ENCODE data around the gene JDP2.

Gene JDP2

DNA sequence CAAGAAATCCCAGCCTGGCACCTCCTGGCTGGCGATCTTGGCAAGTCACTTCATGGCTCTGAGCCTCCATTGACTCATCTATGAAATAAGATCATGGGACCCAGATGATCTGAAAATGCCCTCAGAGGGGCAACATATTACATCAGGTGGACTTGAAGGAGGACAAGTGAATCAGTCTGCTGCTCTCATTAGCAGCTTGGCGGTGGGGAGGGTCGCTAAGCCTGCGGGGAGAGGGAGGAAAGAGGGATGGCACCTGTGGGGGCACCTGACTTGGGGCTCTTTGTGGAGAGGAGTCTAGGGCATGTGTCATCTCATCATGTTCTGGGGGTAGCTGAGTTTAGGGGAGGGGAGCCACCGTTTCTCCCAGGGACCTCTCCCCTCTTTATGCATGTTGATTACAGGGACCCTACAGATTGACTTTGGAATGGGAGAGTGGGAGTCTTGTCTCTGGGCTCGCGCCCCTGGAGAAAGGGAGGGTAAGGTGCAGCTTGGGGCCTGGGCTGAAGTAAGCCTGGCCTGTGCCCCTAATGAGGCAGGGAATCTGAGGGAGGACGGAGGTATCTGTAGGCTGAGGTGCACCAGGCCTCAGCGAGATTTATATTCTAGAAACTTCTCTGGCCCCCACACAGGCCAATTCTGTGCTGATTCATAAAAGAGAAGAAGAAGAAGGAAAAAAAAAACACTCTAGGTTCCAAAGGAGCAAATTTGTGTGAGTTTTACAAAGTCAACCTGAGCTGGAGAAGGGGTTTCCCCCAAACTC, 65.2 kb downstream of the JDP2 start:
- Mint-ChIP-seq H3K27ac (peak overlapping the region; percentile 74), H3K9me3 (no peaks in the 10 kb centered on the region), H3K4me1 (peaks cover 73% of the 10 kb centered on the region), H3K4me3 (no peak overlapping the region), H3K36me3 (no peaks in the 10 kb centered on the region), H3K27me3 (no peaks in the 10 kb centered on the region)
- ATAC-seq, result no peak

DNA sequence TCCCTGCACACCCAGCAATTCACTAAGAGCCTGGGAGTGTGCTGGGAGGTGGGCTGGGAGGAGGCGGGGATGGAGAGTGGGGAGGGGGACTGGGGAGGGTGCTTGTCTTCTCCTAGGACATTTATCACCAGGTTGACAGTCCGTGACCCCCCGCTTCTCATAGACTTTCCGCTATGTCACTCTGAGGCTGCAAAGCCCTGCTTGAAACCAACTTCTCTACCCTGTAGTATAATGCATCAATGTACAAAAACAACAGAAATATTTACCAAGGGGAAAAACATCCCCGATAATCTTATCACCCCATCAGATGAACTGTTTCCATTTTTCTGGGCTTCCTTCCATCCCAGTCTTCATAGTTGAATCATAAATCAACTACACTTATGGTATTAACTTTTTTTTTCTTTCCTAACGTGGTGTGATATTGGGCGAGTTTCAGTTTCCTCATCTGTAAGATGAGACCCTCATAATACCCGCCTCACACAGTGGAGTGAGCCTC, 65.8 kb downstream of the JDP2 start:
- peak; percentile 42 for ATAC-seq
- H3K9me3 Mint-ChIP-seq, result no peaks in the 10 kb centered on the region
- H3K27ac Mint-ChIP-seq, result peak overlapping the region; percentile 74
- H3K36me3 Mint-ChIP-seq, result no peaks in the 10 kb centered on the region
- H3K27me3 Mint-ChIP-seq, result no peaks in the 10 kb centered on the region
- no peak overlapping the region for H3K4me3 Mint-ChIP-seq
- H3K4me1 Mint-ChIP-seq, result peaks cover 76% of the 10 kb centered on the region

DNA sequence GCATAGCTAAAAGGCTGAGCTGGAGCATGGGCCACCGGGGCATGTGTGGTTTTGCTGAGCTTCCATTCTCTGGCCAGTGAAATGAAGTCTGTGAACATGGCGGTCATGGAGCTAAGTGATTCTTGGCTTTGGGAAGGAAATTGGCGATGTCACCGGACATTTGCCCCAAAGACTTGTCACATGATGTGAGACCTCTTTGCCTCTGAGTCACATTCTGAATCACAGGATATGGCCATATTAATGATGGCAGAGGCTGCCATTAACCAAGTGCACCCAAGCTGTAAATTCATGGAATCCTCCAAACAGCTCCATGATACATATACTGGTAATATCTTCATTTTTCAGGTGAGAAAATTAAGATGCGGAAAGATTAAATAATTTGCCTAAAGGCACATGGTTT, 67.1 kb downstream of the JDP2 start:
- Mint-ChIP-seq H3K4me3 (no peak overlapping the region), H3K4me1 (peaks cover 80% of the 10 kb centered on the region), H3K9me3 (no peaks in the 10 kb centered on the region), H3K36me3 (no peaks in the 10 kb centered on the region), H3K27me3 (no peaks in the 10 kb centered on the region), H3K27ac (peak overlapping the region; percentile 85)
- ATAC-seq, result no peak

DNA sequence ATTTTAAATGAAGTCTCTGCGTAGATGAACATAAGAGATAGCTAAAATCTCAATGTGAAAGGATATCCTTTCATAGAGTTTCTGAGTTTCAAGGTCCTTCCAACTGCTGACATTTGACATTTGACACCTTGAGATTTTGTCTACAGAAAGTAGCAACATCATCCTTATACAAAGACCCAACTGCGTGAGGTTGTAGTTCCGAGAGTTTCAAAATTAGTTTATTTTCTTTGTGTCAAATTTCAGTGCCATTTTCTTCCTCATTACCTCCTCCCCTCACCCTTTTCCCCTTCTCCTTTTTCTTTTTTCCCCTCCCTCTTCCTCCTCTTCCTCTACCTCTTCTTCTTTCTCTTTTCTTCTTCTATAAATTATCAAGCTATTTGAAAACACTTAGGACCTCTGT, 67.6 kb downstream of the JDP2 start:
- Mint-ChIP-seq H3K4me1 (peaks cover 81% of the 10 kb centered on the region), H3K27me3 (no peaks in the 10 kb centered on the region), H3K4me3 (no peak overlapping the region), H3K27ac (peak overlapping the region; percentile 85), H3K9me3 (no peaks in the 10 kb centered on the region), H3K36me3 (no peaks in the 10 kb centered on the region)
- no peak for ATAC-seq

DNA sequence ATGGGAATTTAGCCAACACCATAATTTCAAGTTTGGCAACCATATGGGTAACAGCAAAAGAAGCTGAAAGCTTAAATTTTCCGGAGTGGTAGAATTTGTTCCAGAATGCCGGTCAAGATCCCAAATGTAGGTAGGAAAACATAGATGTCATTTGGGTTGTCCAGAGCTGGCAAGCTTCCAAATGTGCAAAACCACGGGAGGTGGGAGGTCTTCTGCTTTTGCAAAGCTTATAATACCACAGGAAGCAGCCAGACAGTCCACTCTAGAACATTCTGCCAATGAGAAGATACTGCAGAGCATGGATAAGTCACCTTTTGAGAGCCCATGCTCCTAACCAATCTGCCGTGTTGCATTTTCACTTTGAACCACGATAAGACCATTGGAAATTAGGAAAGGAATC, 68.1 kb downstream of the JDP2 start:
- no peak for ATAC-seq
- H3K4me1 Mint-ChIP-seq, result peaks cover 81% of the 10 kb centered on the region

DNA sequence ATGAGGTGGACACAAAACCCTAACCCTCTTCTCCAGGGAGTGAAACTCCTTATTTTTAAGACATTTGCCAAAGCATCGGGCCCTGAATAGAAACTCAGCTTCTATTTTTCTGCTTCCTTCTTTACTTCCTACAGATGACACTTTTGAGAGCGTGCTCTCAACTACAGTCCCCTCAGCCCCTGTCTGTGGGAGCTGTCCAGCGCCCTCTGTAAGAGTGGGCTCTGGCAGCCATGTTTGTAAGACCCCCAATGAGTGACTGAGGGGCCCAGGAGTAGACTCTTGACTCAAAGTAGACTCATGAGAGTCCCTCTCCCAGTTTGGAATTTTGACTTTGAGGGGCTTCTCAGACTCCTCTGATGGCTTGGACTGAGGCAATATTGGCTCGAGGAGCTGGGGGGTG, 68.9 kb downstream of the JDP2 start:
- H3K9me3 Mint-ChIP-seq, result no peaks in the 10 kb centered on the region
- H3K36me3 Mint-ChIP-seq, result no peaks in the 10 kb centered on the region
- peaks cover 76% of the 10 kb centered on the region for H3K4me1 Mint-ChIP-seq
- ATAC-seq, result no peak
- no peaks in the 10 kb centered on the region for H3K27me3 Mint-ChIP-seq
- H3K27ac Mint-ChIP-seq, result peak overlapping the region; percentile 85
- H3K4me3 Mint-ChIP-seq, result peak overlapping the region; percentile 24

More for the DNA sequence above, 68.1 kb downstream of the JDP2 start:
- H3K36me3 Mint-ChIP-seq, result no peaks in the 10 kb centered on the region
- no peaks in the 10 kb centered on the region for H3K27me3 Mint-ChIP-seq
- H3K9me3 Mint-ChIP-seq, result no peaks in the 10 kb centered on the region
- no peak overlapping the region for H3K4me3 Mint-ChIP-seq
- peak overlapping the region; percentile 85 for H3K27ac Mint-ChIP-seq

DNA sequence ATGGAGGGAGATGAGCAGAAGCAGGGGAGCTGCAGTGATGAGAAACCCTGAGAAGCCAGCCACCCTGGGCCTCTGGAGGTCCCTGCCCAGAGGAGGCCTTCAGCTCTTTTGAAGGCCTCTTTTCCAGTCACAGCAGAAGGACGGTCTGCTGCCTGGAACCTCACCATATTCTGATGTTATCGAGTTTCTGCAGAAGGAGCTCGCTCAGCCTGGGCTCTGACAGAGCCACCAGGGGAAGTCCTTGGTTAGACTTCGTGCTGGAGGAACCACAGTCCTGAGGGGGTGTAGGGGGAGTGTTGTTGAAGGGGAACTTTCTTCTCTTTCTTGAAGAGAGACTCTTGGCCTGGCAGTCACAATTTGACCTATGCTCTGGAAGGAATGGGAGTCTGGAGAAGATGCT, 69.4 kb downstream of the JDP2 start:
- no peaks in the 10 kb centered on the region for H3K9me3 Mint-ChIP-seq
- peak overlapping the region; percentile 85 for H3K27ac Mint-ChIP-seq
- H3K4me1 Mint-ChIP-seq, result peaks cover 72% of the 10 kb centered on the region
- ATAC-seq, result peak; percentile 89
- H3K36me3 Mint-ChIP-seq, result no peaks in the 10 kb centered on the region
- H3K4me3 Mint-ChIP-seq, result peak overlapping the region; percentile 65
- H3K27me3 Mint-ChIP-seq, result no peaks in the 10 kb centered on the region

DNA sequence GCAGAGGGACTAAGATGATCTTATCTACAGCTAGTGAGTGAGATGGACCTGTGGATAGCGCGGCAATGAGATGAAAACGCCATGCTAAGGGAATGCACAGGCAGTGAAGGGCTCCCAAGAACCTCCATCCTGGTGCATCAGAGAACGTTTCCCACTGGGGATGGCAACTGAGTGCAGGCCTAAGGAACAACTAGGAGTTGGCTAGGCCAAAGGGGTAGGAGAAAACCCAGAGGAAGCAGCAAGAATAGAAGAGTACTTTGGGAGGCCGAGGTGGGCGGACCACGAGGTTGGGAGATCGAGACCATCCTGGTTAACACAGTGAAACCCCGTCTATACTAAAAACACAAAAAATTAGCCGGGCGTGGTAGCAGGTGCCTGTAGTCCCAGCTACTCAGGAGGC, 69.9 kb downstream of the JDP2 start:
- Mint-ChIP-seq H3K4me3 (peak overlapping the region; percentile 65), H3K9me3 (no peaks in the 10 kb centered on the region), H3K36me3 (no peaks in the 10 kb centered on the region), H3K27ac (peak overlapping the region; percentile 85), H3K27me3 (no peaks in the 10 kb centered on the region), H3K4me1 (peaks cover 67% of the 10 kb centered on the region)
- peak; percentile 35 for ATAC-seq

DNA sequence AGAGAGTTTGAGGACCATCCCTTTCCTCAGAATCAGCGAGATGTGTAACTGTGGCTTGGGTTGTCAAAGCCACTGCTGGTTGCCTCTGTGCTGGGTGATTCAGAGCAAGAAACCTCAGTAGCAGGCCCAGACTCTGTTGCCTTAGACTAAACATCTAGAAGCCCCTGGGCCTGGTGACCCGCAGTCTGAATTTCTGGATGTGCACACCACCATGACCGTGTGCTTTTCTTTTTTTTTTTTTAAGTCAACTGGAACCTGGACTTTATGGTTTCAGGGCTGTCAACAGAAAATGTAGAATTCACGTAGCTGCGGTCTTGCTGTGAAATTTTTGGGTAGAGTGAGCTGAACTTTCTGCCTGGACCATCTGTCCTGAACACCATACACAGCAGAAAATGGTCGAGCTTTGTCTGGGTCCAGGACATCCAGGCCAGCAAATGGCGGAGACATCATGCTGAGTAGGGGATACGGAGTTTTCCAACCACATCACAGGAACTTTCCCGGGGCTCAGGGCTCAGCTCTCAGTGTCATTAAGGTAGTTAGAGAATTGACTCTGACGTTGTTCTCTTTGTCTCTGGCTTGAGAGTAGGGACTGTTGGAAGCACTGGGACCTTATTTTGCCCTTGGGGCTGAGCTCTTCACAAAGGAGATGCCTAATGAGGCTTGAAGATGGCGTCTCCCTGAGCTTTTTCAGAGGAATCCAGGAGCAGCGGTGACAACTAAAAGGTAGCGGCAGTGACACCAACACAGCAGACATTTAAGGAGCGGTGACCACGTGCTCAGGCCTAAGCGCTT, 71.5 kb downstream of the JDP2 start:
- H3K36me3 Mint-ChIP-seq, result no peaks in the 10 kb centered on the region
- ATAC-seq, result peak; percentile 86
- H3K27me3 Mint-ChIP-seq, result no peaks in the 10 kb centered on the region
- peaks cover 52% of the 10 kb centered on the region for H3K4me1 Mint-ChIP-seq
- H3K9me3 Mint-ChIP-seq, result no peaks in the 10 kb centered on the region
- peak overlapping the region; percentile 85 for H3K27ac Mint-ChIP-seq
- peak overlapping the region; percentile 22 for H3K4me3 Mint-ChIP-seq

DNA sequence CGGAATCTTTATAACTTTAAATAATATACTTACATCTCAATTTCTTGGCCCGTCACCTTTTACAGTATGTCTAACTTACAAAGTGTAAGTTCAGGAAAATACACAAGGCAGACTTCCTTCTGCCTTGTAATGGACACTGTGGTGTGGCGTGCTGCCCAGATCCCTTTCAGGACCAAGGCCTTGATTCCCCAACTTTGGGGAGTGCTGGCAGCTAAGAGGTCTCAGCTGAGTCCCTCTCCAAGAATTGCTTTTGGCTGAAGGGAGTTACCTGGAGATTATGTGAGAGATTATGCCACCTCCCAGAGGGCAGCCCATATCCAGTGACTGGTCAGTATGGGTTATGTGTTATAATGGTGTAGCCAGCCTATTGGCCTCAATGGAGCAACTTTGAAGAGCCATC, 73.3 kb downstream of the JDP2 start:
- H3K4me1 Mint-ChIP-seq, result peaks cover 36% of the 10 kb centered on the region
- no peaks in the 10 kb centered on the region for H3K9me3 Mint-ChIP-seq
- H3K4me3 Mint-ChIP-seq, result no peak overlapping the region
- H3K36me3 Mint-ChIP-seq, result no peaks in the 10 kb centered on the region
- no peaks in the 10 kb centered on the region for H3K27me3 Mint-ChIP-seq
- no peak overlapping the region for H3K27ac Mint-ChIP-seq
- ATAC-seq, result no peak

DNA sequence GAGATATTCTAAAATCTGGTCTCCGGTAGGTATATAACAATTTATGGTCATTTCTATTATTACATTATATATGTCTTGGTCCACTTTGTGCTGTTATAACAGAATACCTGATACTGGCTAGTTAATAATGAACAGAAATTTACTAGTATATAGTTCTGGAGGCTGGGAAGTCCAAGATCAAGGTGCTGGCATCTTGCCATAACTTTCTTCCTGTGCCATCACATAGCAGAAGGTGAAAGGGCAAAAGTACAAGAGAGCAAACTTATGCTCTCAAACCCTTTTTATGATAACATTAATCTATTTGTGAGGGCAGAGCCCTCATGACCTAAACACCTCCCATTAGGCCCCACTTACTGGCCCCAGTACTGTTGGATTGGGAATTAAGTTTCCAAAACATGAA, 76.6 kb downstream of the JDP2 start:
- H3K4me1 Mint-ChIP-seq, result peaks cover 5% of the 10 kb centered on the region
- H3K27me3 Mint-ChIP-seq, result no peaks in the 10 kb centered on the region
- ATAC-seq, result no peak
- no peak overlapping the region for H3K27ac Mint-ChIP-seq
- peaks cover 8% of the 10 kb centered on the region for H3K9me3 Mint-ChIP-seq
- H3K36me3 Mint-ChIP-seq, result no peaks in the 10 kb centered on the region
- no peak overlapping the region for H3K4me3 Mint-ChIP-seq

DNA sequence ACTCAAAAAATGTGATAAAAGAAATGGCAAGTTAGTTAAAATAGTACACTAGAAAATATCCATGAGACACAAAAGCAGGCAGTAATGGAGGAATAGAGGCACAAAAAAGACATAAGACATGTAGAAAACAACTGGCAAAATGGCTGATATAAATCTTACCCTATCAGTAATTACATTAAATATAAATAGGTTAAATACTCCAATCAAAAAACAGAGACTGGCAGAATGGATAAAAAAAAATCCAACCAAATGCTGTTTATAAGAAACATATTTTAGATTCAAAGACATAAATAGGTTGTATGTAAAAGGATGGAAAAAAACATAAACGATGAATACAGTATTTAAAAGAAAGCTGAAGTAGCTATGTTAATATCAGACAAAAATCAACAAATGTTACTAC, 79.1 kb downstream of the JDP2 start:
- H3K36me3 Mint-ChIP-seq, result no peaks in the 10 kb centered on the region
- H3K27me3 Mint-ChIP-seq, result no peaks in the 10 kb centered on the region
- H3K4me1 Mint-ChIP-seq, result peaks cover 6% of the 10 kb centered on the region
- ATAC-seq, result no peak
- H3K27ac Mint-ChIP-seq, result no peak overlapping the region
- H3K4me3 Mint-ChIP-seq, result no peak overlapping the region
- H3K9me3 Mint-ChIP-seq, result peaks cover 12% of the 10 kb centered on the region

DNA sequence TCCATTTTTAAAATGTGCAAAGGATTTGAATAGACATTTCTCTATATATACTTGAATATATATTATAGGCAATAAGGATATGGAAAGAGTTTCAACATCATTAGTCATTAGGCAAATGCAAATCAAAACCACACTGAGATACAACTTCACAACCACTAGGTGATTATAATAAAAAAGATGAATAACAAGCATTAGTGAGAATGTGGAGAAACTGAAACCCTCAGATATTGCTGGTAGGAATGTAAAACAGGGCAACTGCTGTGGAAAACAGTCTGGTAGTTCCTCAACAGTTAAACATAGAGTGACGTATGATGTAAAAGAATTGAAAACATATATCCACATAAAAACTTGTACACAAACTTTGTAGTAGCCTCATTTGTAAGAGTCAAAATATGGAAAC, 82.7 kb downstream of the JDP2 start:
- H3K4me3 Mint-ChIP-seq, result no peak overlapping the region
- no peaks in the 10 kb centered on the region for H3K27me3 Mint-ChIP-seq
- H3K27ac Mint-ChIP-seq, result peak overlapping the region; percentile 39

DNA sequence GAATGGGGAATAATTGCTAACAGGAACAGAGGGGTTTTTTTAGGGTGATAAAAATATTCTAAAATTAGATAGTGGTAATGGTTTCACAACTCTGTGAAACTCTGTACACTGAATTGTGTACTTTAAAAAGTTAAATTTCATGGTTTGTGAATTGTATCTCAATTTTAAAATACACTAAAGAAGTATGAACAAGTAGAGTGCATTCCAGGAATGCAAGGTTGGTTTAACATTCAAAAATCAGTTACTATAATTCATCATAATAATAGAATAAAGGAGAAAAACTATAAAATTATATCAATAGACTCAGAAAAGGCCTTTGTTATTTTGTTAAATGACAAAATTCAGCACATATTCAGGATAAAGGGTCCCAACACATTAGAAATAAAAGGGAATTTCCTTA, 83.4 kb downstream of the JDP2 start:
- Mint-ChIP-seq H3K36me3 (peaks cover 5% of the 10 kb centered on the region), H3K4me1 (peaks cover 42% of the 10 kb centered on the region), H3K27ac (peak overlapping the region; percentile 39), H3K4me3 (no peak overlapping the region), H3K27me3 (no peaks in the 10 kb centered on the region), H3K9me3 (peaks cover 15% of the 10 kb centered on the region)
- no peak for ATAC-seq

More for the DNA sequence above, 82.7 kb downstream of the JDP2 start:
- Mint-ChIP-seq H3K4me1 (peaks cover 35% of the 10 kb centered on the region), H3K9me3 (peaks cover 15% of the 10 kb centered on the region), H3K36me3 (peaks cover 5% of the 10 kb centered on the region)
- ATAC-seq, result no peak

DNA sequence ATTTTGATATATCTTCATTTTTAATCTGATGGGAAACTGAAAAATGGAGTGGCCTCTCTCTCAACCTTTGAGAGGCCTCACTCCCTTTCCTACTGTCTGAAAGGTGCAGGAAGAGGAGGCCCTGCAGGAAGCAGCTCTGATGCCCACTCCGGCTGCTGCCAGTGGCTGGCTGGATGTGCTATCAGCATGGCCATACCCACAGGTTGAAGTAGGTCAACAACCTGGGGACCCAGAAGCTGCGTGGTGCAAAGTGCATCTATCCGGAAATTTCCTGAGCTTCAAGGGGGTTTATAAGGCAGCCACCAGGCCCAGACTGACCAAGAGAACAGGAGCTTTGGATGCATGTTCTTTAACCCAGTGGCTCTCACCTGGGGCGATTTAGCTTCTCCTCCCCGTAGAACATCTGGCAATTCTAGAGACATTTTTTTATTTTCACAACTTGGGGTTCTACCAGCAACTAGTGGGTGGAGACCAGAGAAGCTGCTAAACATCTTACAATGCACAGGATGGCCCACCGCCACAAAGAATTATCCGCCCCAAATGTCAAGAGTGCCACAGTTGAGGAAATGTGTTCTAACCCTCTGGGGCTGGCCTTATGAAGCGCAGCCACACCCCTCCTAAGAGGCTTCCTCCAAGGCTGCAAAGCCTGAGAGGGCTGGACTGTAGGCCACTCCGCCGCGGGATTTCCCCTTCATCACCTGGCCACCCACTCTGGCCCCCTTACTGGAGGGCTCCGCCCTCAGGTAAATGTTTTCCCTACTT, 86.3 kb downstream of the JDP2 start:
- Mint-ChIP-seq H3K27ac (peak overlapping the region; percentile 94), H3K4me3 (peak overlapping the region; percentile 86)

More for the DNA sequence above, 86.3 kb downstream of the JDP2 start:
- H3K27me3 Mint-ChIP-seq, result no peaks in the 10 kb centered on the region
- peaks cover 11% of the 10 kb centered on the region for H3K36me3 Mint-ChIP-seq
- ATAC-seq, result peak; percentile 79
- H3K9me3 Mint-ChIP-seq, result peaks cover 10% of the 10 kb centered on the region
- H3K4me1 Mint-ChIP-seq, result peaks cover 63% of the 10 kb centered on the region

Data from stimulated activated memory B cell treated with anti-CD40 and anti-IgM and Interleukin-4, amounts not matched to agents 10 μg/mL and 1 μg/mL and 100 μg/mL, for 72 hours (primary cell).